ENCODE data around the gene MEGF6. TPM values are rescaled to one million over a fixed set of nuclear protein-coding genes. Genes with fewer than 3 reads are reported as not detected.

The MEGF6 gene
- total RNA-seq, 1 experiment from 2014 or later, result 21.3 TPM

DNA sequence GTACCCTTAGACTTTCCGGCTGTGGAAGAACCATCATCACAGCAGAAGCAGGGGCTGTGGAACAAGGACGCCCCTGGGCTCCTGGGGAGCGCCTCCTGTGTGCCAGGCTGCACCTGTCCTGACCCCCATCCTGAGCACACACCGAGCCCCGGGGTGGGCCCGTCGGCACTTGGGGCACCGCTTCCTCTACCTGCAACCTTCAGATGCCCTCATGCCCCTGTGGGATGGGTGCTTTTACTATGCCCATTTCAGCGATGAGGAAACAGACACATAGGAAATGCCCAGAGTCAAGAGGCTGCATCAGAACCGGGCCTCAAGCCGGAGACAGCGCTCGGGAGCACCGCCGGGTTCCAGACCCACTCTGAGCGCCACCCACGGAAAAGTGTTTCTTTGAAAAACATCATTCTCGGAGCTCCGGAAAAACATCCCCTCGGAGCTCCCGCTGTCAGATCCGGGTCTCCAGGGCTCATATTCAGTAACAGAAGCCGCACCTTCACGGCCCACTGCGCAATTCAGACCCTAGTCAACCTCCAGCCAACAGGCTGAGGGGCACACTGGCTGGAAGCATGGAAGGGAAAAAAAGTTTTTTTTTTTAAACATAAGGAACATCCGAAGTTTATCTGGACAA, 21.5 kb upstream of the MEGF6 start:
- Histone ChIP-seq H3T11ph (ENCODE audit: low read length) (no peak overlapping the region), H3K79me2 (ENCODE audit: insufficient read depth, low read length) (no peaks in the 10 kb centered on the region), H2BK12ac (ENCODE audit: insufficient read length, low read depth, low read length) (no peak overlapping the region), H3K79me1 (ENCODE audit: insufficient read depth, low read depth, low read length, poor library complexity, severe bottlenecking) (no peaks in the 10 kb centered on the region), H2BK20ac (ENCODE audit: low read depth, low read length, poor library complexity, severe bottlenecking) (no peak overlapping the region), H2BK15ac (ENCODE audit: low read depth, low read length) (no peak overlapping the region), H2AFZ (ENCODE audit: low read length) (no peak overlapping the region), H3K4me2 (ENCODE audit: insufficient read depth, insufficient read length, low read length) (no peak overlapping the region), H2AK5ac (ENCODE audit: insufficient read length, low read length) (no peak overlapping the region), H3K27me3 (ENCODE audit: insufficient read depth, low read length) (no peaks in the 10 kb centered on the region), H3K23me2 (ENCODE audit: insufficient read length, low read depth, low read length, poor library complexity, severe bottlenecking) (no peaks in the 10 kb centered on the region), H3K27ac (ENCODE audit: insufficient read length, low read depth, low read length) (no peak overlapping the region), H3K14ac (ENCODE audit: insufficient read depth, low read length) (no peak overlapping the region), H3K9ac (ENCODE audit: extremely low read depth, insufficient read length, low read length) (no peak overlapping the region), H3K18ac (ENCODE audit: insufficient read length, low read depth, low read length) (no peak overlapping the region), H3K4ac (ENCODE audit: low read depth, low read length) (no peak overlapping the region), H4K20me1 (ENCODE audit: control insufficient read depth, insufficient read depth, insufficient read length) (no peaks in the 10 kb centered on the region), H4K5ac (ENCODE audit: insufficient read length, low read depth, low read length) (no peak overlapping the region), H3K9me3 (ENCODE audit: control insufficient read depth, low read depth, low read length) (no peaks in the 10 kb centered on the region), H2BK5ac (ENCODE audit: insufficient read length, low read length) (no peak overlapping the region), H3K56ac (ENCODE audit: insufficient read length, low read depth, low read length) (no peak overlapping the region), H3K23ac (ENCODE audit: insufficient read length, low read depth, low read length) (no peak overlapping the region), H3K4me1 (ENCODE audit: insufficient read depth, low read length) (no peaks in the 10 kb centered on the region), H4K8ac (replicated peaks; ENCODE audit: insufficient read length, low read depth, low read length) (no peak overlapping the region), H4K91ac (ENCODE audit: insufficient read length, low read depth, low read length) (no peak overlapping the region), H2BK120ac (ENCODE audit: low read depth, low read length, poor library complexity, severe bottlenecking) (no peak overlapping the region)
- H3K4me1 Mint-ChIP-seq, result peaks cover 4 to 18% of the 10 kb centered on the region in 2 experiments
- H3K4me3 Mint-ChIP-seq, result no peak overlapping the region; a peak in 1 of 5 replicates
- no CpG with 5 or more reads among the region's 26 CpGs for WGBS (ENCODE audit: extremely low coverage, insufficient read length, low lambda C conversion rate)
- no peaks in the 10 kb centered on the region for H3K9me3 Mint-ChIP-seq
- TF ChIP-seq, protein P1, sequence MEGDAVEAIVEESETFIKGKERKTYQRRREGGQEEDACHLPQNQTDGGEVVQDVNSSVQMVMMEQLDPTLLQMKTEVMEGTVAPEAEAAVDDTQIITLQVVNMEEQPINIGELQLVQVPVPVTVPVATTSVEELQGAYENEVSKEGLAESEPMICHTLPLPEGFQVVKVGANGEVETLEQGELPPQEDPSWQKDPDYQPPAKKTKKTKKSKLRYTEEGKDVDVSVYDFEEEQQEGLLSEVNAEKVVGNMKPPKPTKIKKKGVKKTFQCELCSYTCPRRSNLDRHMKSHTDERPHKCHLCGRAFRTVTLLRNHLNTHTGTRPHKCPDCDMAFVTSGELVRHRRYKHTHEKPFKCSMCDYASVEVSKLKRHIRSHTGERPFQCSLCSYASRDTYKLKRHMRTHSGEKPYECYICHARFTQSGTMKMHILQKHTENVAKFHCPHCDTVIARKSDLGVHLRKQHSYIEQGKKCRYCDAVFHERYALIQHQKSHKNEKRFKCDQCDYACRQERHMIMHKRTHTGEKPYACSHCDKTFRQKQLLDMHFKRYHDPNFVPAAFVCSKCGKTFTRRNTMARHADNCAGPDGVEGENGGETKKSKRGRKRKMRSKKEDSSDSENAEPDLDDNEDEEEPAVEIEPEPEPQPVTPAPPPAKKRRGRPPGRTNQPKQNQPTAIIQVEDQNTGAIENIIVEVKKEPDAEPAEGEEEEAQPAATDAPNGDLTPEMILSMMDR (conservative IDR thresholded peaks at IDR 0.05), result no peak
- no peaks in the 10 kb centered on the region for H3K27me3 Mint-ChIP-seq (ENCODE audit: low read depth)
- H3K36me3 Mint-ChIP-seq (ENCODE audit: insufficient read depth in 1 of 3, low read depth in 3 of 3), result peaks cover 7 to 63% (median 58%) of the 10 kb centered on the region in 3 experiments
- no peak for DNase-seq
- H3K27ac Mint-ChIP-seq, result peak overlapping the region in 2 of 3 experiments; percentile 57 to 73; a peak in 2 of 7 replicates
